Transverse colon (tissue), 4 donors: ENCODE results near the gene NRN1L. TPM values are rescaled to one million over a fixed set of nuclear protein-coding genes. Genes with fewer than 3 reads are reported as not detected.

Source experiments
- DNase-seq: peaks from one replicate; pipeline ENCODE4 v3.0.0-alpha.2; 2019
- H3K27ac ChIP-seq, 4 donors: fragments of 200-600 bp; sonication (generic); 2 replicates each; pipeline ENCODE4 v1.5.1; 2016 to 2018; ENCODE audit warnings: inconsistent platforms in 4 of 4
- H3K27me3 ChIP-seq: fragments of 200-600 bp; sonication (generic); 2 replicates; pipeline ENCODE4 v1.5.1; 2017; ENCODE audit warnings: inconsistent platforms
- H3K36me3 ChIP-seq, 4 donors: fragments of 200-600 bp; sonication (generic); 2 replicates each; pipeline ENCODE4 v1.5.1; 2017 to 2019; ENCODE audit warnings: inconsistent platforms in 4 of 4
- H3K4me1 ChIP-seq, 4 donors: fragments of 200-600 bp; sonication (generic); 2 replicates each; pipeline ENCODE4 v1.5.1; 2017 to 2020; ENCODE audit warnings: inconsistent platforms in 4 of 4
- H3K4me3 ChIP-seq, 4 donors: fragments of 200-600 bp; sonication (generic); 1 replicate in 1 of 4; 2 replicates in 3 of 4; pipeline versions ENCODE4 v1.5.1 to v1.6.1; 2017 to 2019; ENCODE audit warnings: inconsistent platforms in 4 of 4
- H3K9me3 ChIP-seq, 2 donors: fragments of 200-600 bp; sonication (generic); 2 replicates each; pipeline ENCODE4 v1.5.1; 2017 to 2019; ENCODE audit warnings: inconsistent platforms in 2 of 2
- EP300 ChIP-seq: sonication (generic); formaldehyde crosslinking; IDR thresholded peaks from one replicate; pipeline ENCODE4 v1.6.1; 2017; ENCODE audit warnings: antibody characterized with exemption, low read depth
- POLR2A ChIP-seq: fragments of 450-650 bp; IDR thresholded peaks from one replicate; pipeline ENCODE4 v1.6.1; 2016; ENCODE audit warnings: antibody characterized with exemption, mild to moderate bottlenecking, moderate library complexity
- POLR2AphosphoS5 ChIP-seq, 3 donors: sonication (generic); formaldehyde crosslinking; IDR thresholded peaks; one replicate each; pipeline ENCODE4 v1.6.1; 2016; ENCODE audit warnings: antibody characterized with exemption in 3 of 3
- WGBS, 2 donors: methylation state at CpG; one replicate each; pipeline ENCODE4 v1.1.5; 2018; ENCODE audit warnings: low coverage in 1 of 2; 5-methylcytosine and 5-hydroxymethylcytosine counted together
- in situ Hi-C, 4 donors: fragments of 200-750 bp; cut with MboI; loops; one replicate each; pipeline versions ENCODE4 v1.15.0 to v1.15.1; 2017; ENCODE audit warnings: low sequenced_read_pairs in 3 of 4, low pct_ligation_motif_present in 1 of 4, low pct_unique_long_range_greater_than_20kb in 1 of 4
- intact Hi-C: fragments of 100-400 bp; cut with DNase I; formaldehyde crosslinking; loops from one replicate; pipeline ENCODE4 v1.15.1; 2023; ENCODE audit warnings: low total_unique reads
- total RNA-seq, 4 donors: library from RNA; depleted of rRNA; stranded (reverse); fragments of >200 nt; gene quantifications; one replicate each; pipeline ENCODE4 v1.1.0, GENCODE V29; 2016
- TF ChIP-seq, protein P1 (sequence below), 5 experiments: fragments of 200-600 bp in 3 of 5; fragments of 450-650 bp in 2 of 5; sonication (generic) in 3 of 5; IDR thresholded peaks; 1 replicate in 2 of 5; 2 replicates in 3 of 5; pipeline ENCODE4 v1.5.1; 2016 to 2017; ENCODE audit warnings: antibody characterized with exemption in 5 of 5, inconsistent platforms in 3 of 5, mild to moderate bottlenecking in 2 of 5, moderate library complexity in 1 of 5

Gene NRN1L
- total RNA-seq, 4 donors from 2014 or later = 2.5 TPM; not detected in 3

- Histone ChIP-seq H3K4me1 (no peaks in the 10 kb centered on the region), H3K27me3 (no peaks in the 10 kb centered on the region), H3K4me3 (no peak overlapping the region), H3K9me3 (no peaks in the 10 kb centered on the region), H3K36me3 (peaks cover 0 to 8% (median 4%) of the 10 kb centered on the region in 4 donors), H3K27ac (peak overlapping the region in 1 of 4 donors; percentile 12)
- DNase-seq = no peak
- in situ Hi-C loops (loop anchor here in 2 of 4 donors (10.0 kb wide), 1 partner anchor 111 kb away; no protein-coding TSS in a partner anchor), intact Hi-C loops (loop anchor here (10.0 kb wide), 1 partner anchor 111 kb away; no protein-coding TSS in a partner anchor)
- 59% methylated on average over 13 of the region's 13 CpGs; no CpG with 5 or more reads in 1 of the 2 donors for WGBS, 2 donors
- TF ChIP-seq EP300 = no peak
Observed at GRCh38 chr16:67926181-67926750, 41.6 kb downstream of the NRN1L start.

DNA sequence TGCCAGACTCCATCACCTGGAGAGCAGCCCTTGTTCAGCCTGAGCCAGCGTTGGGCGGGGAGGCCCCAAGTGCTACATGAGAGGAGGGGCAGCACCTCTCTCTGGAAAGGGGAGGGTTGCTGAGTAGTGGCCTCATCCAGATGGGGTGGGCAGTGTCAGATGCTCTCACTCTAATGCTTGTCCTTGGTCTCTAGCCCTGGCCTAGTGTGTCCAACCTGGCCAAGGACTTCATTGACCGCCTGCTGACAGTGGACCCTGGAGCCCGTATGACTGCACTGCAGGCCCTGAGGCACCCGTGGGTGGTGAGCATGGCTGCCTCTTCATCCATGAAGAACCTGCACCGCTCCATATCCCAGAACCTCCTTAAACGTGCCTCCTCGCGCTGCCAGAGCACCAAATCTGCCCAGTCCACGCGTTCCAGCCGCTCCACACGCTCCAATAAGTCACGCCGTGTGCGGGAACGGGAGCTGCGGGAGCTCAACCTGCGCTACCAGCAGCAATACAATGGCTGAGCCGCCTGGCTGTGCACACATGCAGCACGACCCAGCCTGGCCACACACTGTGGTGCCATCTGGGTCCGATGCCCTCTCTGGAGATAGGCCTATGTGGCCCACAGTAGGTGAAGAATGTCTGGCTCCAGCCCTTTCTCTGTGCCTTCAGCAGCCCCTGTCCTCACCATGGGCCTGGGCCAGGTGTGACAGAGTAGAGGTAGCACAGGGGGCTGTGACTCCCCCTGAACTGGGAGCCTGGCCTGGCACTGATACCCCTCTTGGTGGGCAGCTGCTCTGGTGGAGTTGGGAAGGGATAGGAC is 42.7 kb downstream of the NRN1L start:
- TF ChIP-seq POLR2A (no peak), EP300 (no peak), POLR2AphosphoS5 (IDR thresholded peaks at IDR 0.05) (no peak)
- TF ChIP-seq, protein P1, sequence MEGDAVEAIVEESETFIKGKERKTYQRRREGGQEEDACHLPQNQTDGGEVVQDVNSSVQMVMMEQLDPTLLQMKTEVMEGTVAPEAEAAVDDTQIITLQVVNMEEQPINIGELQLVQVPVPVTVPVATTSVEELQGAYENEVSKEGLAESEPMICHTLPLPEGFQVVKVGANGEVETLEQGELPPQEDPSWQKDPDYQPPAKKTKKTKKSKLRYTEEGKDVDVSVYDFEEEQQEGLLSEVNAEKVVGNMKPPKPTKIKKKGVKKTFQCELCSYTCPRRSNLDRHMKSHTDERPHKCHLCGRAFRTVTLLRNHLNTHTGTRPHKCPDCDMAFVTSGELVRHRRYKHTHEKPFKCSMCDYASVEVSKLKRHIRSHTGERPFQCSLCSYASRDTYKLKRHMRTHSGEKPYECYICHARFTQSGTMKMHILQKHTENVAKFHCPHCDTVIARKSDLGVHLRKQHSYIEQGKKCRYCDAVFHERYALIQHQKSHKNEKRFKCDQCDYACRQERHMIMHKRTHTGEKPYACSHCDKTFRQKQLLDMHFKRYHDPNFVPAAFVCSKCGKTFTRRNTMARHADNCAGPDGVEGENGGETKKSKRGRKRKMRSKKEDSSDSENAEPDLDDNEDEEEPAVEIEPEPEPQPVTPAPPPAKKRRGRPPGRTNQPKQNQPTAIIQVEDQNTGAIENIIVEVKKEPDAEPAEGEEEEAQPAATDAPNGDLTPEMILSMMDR (IDR thresholded peaks at IDR 0.05) = no peak
- Histone ChIP-seq H3K27me3 (no peaks in the 10 kb centered on the region), H3K36me3 (peaks cover 0 to 8% (median 4%) of the 10 kb centered on the region in 4 donors), H3K9me3 (no peaks in the 10 kb centered on the region), H3K27ac (no peak overlapping the region), H3K4me3 (no peak overlapping the region), H3K4me1 (no peaks in the 10 kb centered on the region)
- intact Hi-C loops = loop anchor here (10.0 kb wide), 1 partner anchor 113 kb away; no protein-coding TSS in a partner anchor
- in situ Hi-C loops = loop anchor here in 2 of 4 donors (10.0 kb wide), 1 partner anchor 113 kb away; no protein-coding TSS in a partner anchor
- WGBS, 2 donors = 89% methylated on average over 21 of the region's 22 CpGs; no CpG with 5 or more reads in 1 of the 2 donors
- no peak for DNase-seq

DNA sequence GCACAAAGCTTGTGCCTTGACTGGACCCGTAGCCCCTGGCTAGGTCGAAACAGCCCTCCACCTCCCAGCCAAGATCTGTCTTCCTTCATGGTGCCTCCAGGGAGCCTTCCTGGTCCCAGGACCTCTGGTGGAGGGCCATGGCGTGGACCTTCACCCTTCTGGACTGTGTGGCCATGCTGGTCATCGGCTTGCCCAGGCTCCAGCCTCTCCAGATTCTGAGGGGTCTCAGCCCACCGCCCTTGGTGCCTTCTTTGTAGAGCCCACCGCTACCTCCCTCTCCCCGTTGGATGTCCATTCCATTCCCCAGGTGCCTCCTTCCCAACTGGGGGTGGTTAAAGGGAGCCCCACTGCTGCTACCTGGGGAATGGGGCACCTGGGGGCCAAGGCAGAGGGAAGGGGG is 43.5 kb downstream of the NRN1L start:
- in situ Hi-C loops (loop anchor here in 2 of 4 donors (10.0 kb wide), 1 partner anchor 113 kb away; no protein-coding TSS in a partner anchor), intact Hi-C loops (loop anchor here (10.0 kb wide), 1 partner anchor 113 kb away; no protein-coding TSS in a partner anchor)
- no peaks in the 10 kb centered on the region for H3K9me3 ChIP-seq
- TF ChIP-seq, protein P1 (IDR thresholded peaks at IDR 0.05) = no peak
- TF ChIP-seq POLR2A (no peak), EP300 (no peak), POLR2AphosphoS5 (IDR thresholded peaks at IDR 0.05) (no peak)
- H3K27me3 ChIP-seq = no peaks in the 10 kb centered on the region
- H3K36me3 ChIP-seq = peaks cover 0 to 8% (median 4%) of the 10 kb centered on the region in 4 donors
- H3K4me3 ChIP-seq = no peak overlapping the region
- WGBS, 2 donors = 75% methylated on average over 7 of the region's 7 CpGs; no CpG with 5 or more reads in 1 of the 2 donors
- no peaks in the 10 kb centered on the region for H3K4me1 ChIP-seq
- DNase-seq = no peak
- H3K27ac ChIP-seq = no peak overlapping the region

GRCh38 chr16:67928561-67929364 is 44.1 kb downstream of the NRN1L start:
- intact Hi-C loops (loop anchor here (10.0 kb wide), 1 partner anchor 114 kb away; no protein-coding TSS in a partner anchor), in situ Hi-C loops (loop anchor here in 2 of 4 donors (10.0 kb wide), 1 partner anchor 114 kb away; no protein-coding TSS in a partner anchor)
- Histone ChIP-seq H3K9me3 (no peaks in the 10 kb centered on the region), H3K27ac (no peak overlapping the region), H3K4me1 (no peaks in the 10 kb centered on the region), H3K27me3 (no peaks in the 10 kb centered on the region), H3K36me3 (peaks cover 0 to 8% (median 4%) of the 10 kb centered on the region in 4 donors), H3K4me3 (no peak overlapping the region)
- DNase-seq = peak; percentile 75
- no peak for TF ChIP-seq EP300
- TF ChIP-seq, protein P1 (IDR thresholded peaks at IDR 0.05) = peak; percentile 76 to 90 (median 85)
- TF ChIP-seq POLR2AphosphoS5 (IDR thresholded peaks at IDR 0.05) = peak in 2 of 3 donors; percentile 17 to 25
- 44 to 70% methylated on average over 4 to 16 of the region's 16 CpGs for WGBS, 2 donors
